ENCODE measurements around the gene VAV2.
"Not testable (repeated sequence)": the region's sequence is repeated elsewhere in the genome, so short reads cannot be mapped to it uniquely, and the experiment has no call there.

VAV2 gene

GRCh38 chr9:133926165-133926856 is 65.8 kb downstream of the VAV2 start:
- TF ChIP-seq ISL1 (CRISPR knock-in tag; IDR thresholded peaks at IDR 0.05) (no peak), RARB (CRISPR knock-in tag; IDR thresholded peaks at IDR 0.05) (no peak), CSDC2 (CRISPR knock-in tag; IDR thresholded peaks at IDR 0.05) (no peak), ZNF8 (CRISPR knock-in tag; IDR thresholded peaks at IDR 0.05) (no peak), ZNF565 (CRISPR knock-in tag; conservative IDR thresholded peaks at IDR 0.05; ENCODE audit: low read depth) (no peak), ZNF70 (CRISPR knock-in tag; IDR thresholded peaks at IDR 0.05) (no peak), ESRRG (CRISPR knock-in tag; IDR thresholded peaks at IDR 0.05) (no peak), ZFP3 (CRISPR knock-in tag; IDR thresholded peaks at IDR 0.05) (no peak), OSR1 (CRISPR knock-in tag; IDR thresholded peaks at IDR 0.05) (no peak), ARNTL (CRISPR knock-in tag; IDR thresholded peaks at IDR 0.05; ENCODE audit: borderline replicate concordance, low read depth) (no peak), TSHZ2 (CRISPR knock-in tag; IDR thresholded peaks at IDR 0.05) (no peak), TCF4 (CRISPR knock-in tag; IDR thresholded peaks at IDR 0.05; ENCODE audit: borderline replicate concordance) (no peak), ZC3H10 (CRISPR knock-in tag; IDR thresholded peaks at IDR 0.05) (no peak), GLIS3 (CRISPR knock-in tag; IDR thresholded peaks at IDR 0.05) (no peak), SNAI2 (CRISPR knock-in tag; IDR thresholded peaks at IDR 0.05) (no peak)
- TF ChIP-seq, protein P1, sequence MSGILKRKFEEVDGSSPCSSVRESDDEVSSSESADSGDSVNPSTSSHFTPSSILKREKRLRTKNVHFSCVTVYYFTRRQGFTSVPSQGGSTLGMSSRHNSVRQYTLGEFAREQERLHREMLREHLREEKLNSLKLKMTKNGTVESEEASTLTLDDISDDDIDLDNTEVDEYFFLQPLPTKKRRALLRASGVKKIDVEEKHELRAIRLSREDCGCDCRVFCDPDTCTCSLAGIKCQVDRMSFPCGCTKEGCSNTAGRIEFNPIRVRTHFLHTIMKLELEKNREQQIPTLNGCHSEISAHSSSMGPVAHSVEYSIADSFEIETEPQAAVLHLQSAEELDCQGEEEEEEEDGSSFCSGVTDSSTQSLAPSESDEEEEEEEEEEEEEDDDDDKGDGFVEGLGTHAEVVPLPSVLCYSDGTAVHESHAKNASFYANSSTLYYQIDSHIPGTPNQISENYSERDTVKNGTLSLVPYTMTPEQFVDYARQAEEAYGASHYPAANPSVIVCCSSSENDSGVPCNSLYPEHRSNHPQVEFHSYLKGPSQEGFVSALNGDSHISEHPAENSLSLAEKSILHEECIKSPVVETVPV (CRISPR knock-in tag; IDR thresholded peaks at IDR 0.05) = no peak
- TF ChIP-seq, protein P2, sequence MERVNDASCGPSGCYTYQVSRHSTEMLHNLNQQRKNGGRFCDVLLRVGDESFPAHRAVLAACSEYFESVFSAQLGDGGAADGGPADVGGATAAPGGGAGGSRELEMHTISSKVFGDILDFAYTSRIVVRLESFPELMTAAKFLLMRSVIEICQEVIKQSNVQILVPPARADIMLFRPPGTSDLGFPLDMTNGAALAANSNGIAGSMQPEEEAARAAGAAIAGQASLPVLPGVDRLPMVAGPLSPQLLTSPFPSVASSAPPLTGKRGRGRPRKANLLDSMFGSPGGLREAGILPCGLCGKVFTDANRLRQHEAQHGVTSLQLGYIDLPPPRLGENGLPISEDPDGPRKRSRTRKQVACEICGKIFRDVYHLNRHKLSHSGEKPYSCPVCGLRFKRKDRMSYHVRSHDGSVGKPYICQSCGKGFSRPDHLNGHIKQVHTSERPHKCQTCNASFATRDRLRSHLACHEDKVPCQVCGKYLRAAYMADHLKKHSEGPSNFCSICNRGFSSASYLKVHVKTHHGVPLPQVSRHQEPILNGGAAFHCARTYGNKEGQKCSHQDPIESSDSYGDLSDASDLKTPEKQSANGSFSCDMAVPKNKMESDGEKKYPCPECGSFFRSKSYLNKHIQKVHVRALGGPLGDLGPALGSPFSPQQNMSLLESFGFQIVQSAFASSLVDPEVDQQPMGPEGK (CRISPR knock-in tag; IDR thresholded peaks at IDR 0.05; ENCODE audit: borderline replicate concordance) = no peak
- TF ChIP-seq, protein P3, sequence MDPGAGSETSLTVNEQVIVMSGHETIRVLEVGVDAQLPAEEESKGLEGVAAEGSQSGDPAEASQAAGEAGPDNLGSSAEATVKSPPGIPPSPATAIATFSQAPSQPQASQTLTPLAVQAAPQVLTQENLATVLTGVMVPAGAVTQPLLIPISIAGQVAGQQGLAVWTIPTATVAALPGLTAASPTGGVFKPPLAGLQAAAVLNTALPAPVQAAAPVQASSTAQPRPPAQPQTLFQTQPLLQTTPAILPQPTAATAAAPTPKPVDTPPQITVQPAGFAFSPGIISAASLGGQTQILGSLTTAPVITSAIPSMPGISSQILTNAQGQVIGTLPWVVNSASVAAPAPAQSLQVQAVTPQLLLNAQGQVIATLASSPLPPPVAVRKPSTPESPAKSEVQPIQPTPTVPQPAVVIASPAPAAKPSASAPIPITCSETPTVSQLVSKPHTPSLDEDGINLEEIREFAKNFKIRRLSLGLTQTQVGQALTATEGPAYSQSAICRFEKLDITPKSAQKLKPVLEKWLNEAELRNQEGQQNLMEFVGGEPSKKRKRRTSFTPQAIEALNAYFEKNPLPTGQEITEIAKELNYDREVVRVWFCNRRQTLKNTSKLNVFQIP (CRISPR knock-in tag; IDR thresholded peaks at IDR 0.05; ENCODE audit: borderline replicate concordance, low read depth) = no peak
- ATAC-seq = no peak

GRCh38 chr9:133924453-133924852 is 67.7 kb downstream of the VAV2 start:
- ATAC-seq = no peak
- TF ChIP-seq, protein P3 (CRISPR knock-in tag; IDR thresholded peaks at IDR 0.05; ENCODE audit: borderline replicate concordance, low read depth) = no peak
- TF ChIP-seq ZNF565 (CRISPR knock-in tag; conservative IDR thresholded peaks at IDR 0.05; ENCODE audit: low read depth) (no peak), GLIS3 (CRISPR knock-in tag; IDR thresholded peaks at IDR 0.05) (no peak), OSR1 (CRISPR knock-in tag; IDR thresholded peaks at IDR 0.05) (no peak), PPARA (CRISPR knock-in tag; IDR thresholded peaks at IDR 0.05; ENCODE audit: borderline replicate concordance) (no peak), ISL1 (CRISPR knock-in tag; IDR thresholded peaks at IDR 0.05) (no peak), RARB (CRISPR knock-in tag; IDR thresholded peaks at IDR 0.05) (no peak), TCF4 (CRISPR knock-in tag; IDR thresholded peaks at IDR 0.05; ENCODE audit: borderline replicate concordance) (no peak), ZFP30 (CRISPR knock-in tag; IDR thresholded peaks at IDR 0.05) (no peak), ZNF8 (CRISPR knock-in tag; IDR thresholded peaks at IDR 0.05) (no peak), CSDC2 (CRISPR knock-in tag; IDR thresholded peaks at IDR 0.05) (no peak), TOX (CRISPR knock-in tag; IDR thresholded peaks at IDR 0.05; ENCODE audit: borderline replicate concordance) (no peak), BACH2 (CRISPR knock-in tag; IDR thresholded peaks at IDR 0.05; ENCODE audit: borderline replicate concordance) (no peak)
- TF ChIP-seq, protein P1 (CRISPR knock-in tag; IDR thresholded peaks at IDR 0.05) = no peak
- TF ChIP-seq, protein P4, sequence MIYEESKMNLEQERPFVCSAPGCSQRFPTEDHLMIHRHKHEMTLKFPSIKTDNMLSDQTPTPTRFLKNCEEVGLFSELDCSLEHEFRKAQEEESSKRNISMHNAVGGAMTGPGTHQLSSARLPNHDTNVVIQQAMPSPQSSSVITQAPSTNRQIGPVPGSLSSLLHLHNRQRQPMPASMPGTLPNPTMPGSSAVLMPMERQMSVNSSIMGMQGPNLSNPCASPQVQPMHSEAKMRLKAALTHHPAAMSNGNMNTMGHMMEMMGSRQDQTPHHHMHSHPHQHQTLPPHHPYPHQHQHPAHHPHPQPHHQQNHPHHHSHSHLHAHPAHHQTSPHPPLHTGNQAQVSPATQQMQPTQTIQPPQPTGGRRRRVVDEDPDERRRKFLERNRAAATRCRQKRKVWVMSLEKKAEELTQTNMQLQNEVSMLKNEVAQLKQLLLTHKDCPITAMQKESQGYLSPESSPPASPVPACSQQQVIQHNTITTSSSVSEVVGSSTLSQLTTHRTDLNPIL (CRISPR knock-in tag; IDR thresholded peaks at IDR 0.05; ENCODE audit: low read depth) = no peak

DNA sequence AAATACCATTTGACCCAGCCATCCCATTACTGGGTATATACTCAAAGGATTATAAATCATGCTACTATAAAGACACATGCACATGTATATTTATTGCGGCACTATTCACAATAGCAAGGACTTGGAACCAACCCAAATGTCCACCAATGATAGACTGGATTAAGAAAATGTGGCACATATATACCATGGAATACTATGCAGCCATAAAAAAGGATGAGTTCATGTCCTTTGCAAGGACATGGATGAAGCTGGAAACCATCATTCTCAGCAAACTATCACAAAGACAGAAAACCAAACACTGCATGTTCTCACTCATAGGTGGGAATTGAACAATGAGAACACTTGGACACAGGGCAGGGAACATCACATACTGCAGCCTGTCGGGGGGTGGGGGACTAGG is 68.5 kb downstream of the VAV2 start:
- ATAC-seq = not testable (repeated sequence)
